Stomach (tissue), 9 donors: Measurements from ENCODE around the gene MUC15. TPM values are rescaled to one million over a fixed set of nuclear protein-coding genes. Genes with fewer than 3 reads are reported as not detected.

Experiments
- DNase-seq, 2 donors: peaks; one replicate each; pipeline versions ENCODE4 v3.0.0 to v3.0.0-alpha.2; 2013 to 2019
- H3K27ac ChIP-seq, 5 donors: fragments of 200-600 bp in 4 of 5; sonication (generic) in 4 of 5; one replicate each; pipeline ENCODE4 v1.5.1; 2013 to 2019; ENCODE audit warnings: mild to moderate bottlenecking in 1 of 5, moderate library complexity in 1 of 5
- H3K27me3 ChIP-seq, 3 donors: fragments of 200-600 bp; sonication (generic); one replicate each; pipeline ENCODE4 v1.5.1; 2017 to 2019; ENCODE audit warnings: mixed run types in 1 of 3
- H3K36me3 ChIP-seq, 4 donors: fragments of 200-600 bp; sonication (generic); 1 replicate in 3 of 4; 2 replicates in 1 of 4; pipeline ENCODE4 v1.5.1; 2016 to 2019
- H3K4me1 ChIP-seq, 4 donors: fragments of 200-600 bp; sonication (generic); one replicate each; pipeline ENCODE4 v1.5.1; 2016 to 2019
- H3K4me3 ChIP-seq, 4 donors: fragments of 200-600 bp; sonication (generic) in 3 of 4; one replicate each; pipeline ENCODE4 v1.5.1; 2016 to 2019; ENCODE audit warnings: mild to moderate bottlenecking in 1 of 4
- H3K9me3 ChIP-seq, 4 donors: fragments of 200-600 bp; sonication (generic); one replicate each; pipeline ENCODE4 v1.5.1; 2016 to 2019
- EP300 ChIP-seq: sonication (generic); formaldehyde crosslinking; IDR thresholded peaks from one replicate; pipeline ENCODE4 v1.6.1; 2017; ENCODE audit warnings: antibody characterized with exemption
- POLR2A ChIP-seq, 4 donors: fragments of 450-650 bp; IDR thresholded peaks; one replicate each; pipeline ENCODE4 v1.6.1; 2016; ENCODE audit warnings: antibody characterized with exemption in 4 of 4, control low read depth in 2 of 4, mild to moderate bottlenecking in 1 of 4, moderate library complexity in 1 of 4
- POLR2AphosphoS5 ChIP-seq, 3 donors: sonication (generic); formaldehyde crosslinking; IDR thresholded peaks; one replicate each; pipeline ENCODE4 v1.6.1; 2016; ENCODE audit warnings: antibody characterized with exemption in 3 of 3
- WGBS, 5 donors: extraction: QIAGEN DNeasy Blood & Tissue Kit in 3 of 5; methylation state at CpG; one replicate each; pipeline versions ENCODE4 v1.1.5 to v1.1.7; 2013 to 2018; 5-methylcytosine and 5-hydroxymethylcytosine counted together
- intact Hi-C: fragments of 100-400 bp; cut with DNase I; formaldehyde crosslinking; loops from one replicate; pipeline ENCODE4 v1.15.1; 2023; ENCODE audit warnings: low total_unique reads
- polyA plus RNA-seq, 3 donors: library from polyadenylated mRNA; stranded (reverse); fragments of 200-250 nt; gene quantifications; one replicate each; pipeline ENCODE4 v1.2.3, GENCODE V29; 2013
- total RNA-seq, 5 donors: library from RNA; depleted of rRNA; stranded (reverse); fragments of >200 nt; gene quantifications; one replicate each; pipeline versions ENCODE4 v1.1.0 to v1.2.3, GENCODE V29; 2014 to 2016
- TF ChIP-seq, protein P1 (sequence below), 7 experiments: fragments of 450-650 bp in 4 of 7; fragments of 200-600 bp in 3 of 7; sonication (generic) in 3 of 7; IDR thresholded peaks; one replicate each; pipeline ENCODE4 v1.5.1; 2016 to 2019; ENCODE audit warnings: antibody characterized with exemption in 7 of 7, control low read depth in 2 of 7, mild to moderate bottlenecking in 1 of 7
- donor health status: healthy with polysubstance abuse.
- donor health status: Bipolar disorder and iron deficiency.
- donor health status: healthy.

The MUC15 gene
- total and polyA plus RNA-seq, 8 donors: 1.3 to 3.9 TPM; not detected in 6

DNA sequence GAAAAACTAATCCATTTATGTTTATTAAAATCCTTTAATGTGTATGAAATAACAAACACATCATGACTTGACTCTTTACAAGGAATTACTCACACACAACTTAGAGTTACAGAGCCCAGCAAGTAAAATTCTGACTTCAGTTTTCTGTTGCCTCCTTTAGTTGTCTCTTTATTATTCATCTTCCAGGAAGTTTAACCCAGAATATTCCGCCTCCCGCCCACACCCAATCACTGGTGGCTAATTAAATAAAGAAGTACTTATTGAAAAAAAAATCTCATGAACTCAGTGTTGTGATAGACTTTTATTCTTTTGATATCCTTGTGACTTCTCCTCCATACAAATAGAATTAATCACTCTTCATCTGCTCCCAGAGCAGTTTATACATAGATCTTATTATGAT is 61.9 kb downstream of the MUC15 start:
- TF ChIP-seq POLR2A (IDR thresholded peaks at IDR 0.05) (no peak), POLR2AphosphoS5 (IDR thresholded peaks at IDR 0.05) (no peak), EP300 (no peak)
- TF ChIP-seq, protein P1, sequence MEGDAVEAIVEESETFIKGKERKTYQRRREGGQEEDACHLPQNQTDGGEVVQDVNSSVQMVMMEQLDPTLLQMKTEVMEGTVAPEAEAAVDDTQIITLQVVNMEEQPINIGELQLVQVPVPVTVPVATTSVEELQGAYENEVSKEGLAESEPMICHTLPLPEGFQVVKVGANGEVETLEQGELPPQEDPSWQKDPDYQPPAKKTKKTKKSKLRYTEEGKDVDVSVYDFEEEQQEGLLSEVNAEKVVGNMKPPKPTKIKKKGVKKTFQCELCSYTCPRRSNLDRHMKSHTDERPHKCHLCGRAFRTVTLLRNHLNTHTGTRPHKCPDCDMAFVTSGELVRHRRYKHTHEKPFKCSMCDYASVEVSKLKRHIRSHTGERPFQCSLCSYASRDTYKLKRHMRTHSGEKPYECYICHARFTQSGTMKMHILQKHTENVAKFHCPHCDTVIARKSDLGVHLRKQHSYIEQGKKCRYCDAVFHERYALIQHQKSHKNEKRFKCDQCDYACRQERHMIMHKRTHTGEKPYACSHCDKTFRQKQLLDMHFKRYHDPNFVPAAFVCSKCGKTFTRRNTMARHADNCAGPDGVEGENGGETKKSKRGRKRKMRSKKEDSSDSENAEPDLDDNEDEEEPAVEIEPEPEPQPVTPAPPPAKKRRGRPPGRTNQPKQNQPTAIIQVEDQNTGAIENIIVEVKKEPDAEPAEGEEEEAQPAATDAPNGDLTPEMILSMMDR (IDR thresholded peaks at IDR 0.05): no peak
- intact Hi-C loops: no loop called here
- Histone ChIP-seq H3K9me3 (no peaks in the 10 kb centered on the region), H3K27ac (no peak overlapping the region), H3K36me3 (no peaks in the 10 kb centered on the region), H3K4me3 (no peak overlapping the region), H3K4me1 (no peaks in the 10 kb centered on the region), H3K27me3 (no peaks in the 10 kb centered on the region)
- DNase-seq: no peak
- 74 to 94% (median 87%) methylated on average over 2 of the region's 2 CpGs for WGBS, 5 donors

Other genes starting within 250 kb of the MUC15 start
- under 1 TPM in 2 of 5 donors, not detected in 3; 0.18 to 0.58 TPM for gene ANO3, start 240.1 kb downstream of the MUC15 start, total RNA-seq
- not detected for gene ANO3, start 240.1 kb downstream of the MUC15 start, polyA plus RNA-seq
- gene SLC5A12, start 149.8 kb upstream of the MUC15 start, total RNA-seq: 1 to 10 TPM in 1 of 5 donors, not detected in 4; 2.2 TPM
- not detected for gene SLC5A12, start 149.8 kb upstream of the MUC15 start, polyA plus RNA-seq